IPS DF 4.7 (cell line): ENCODE data around the gene KRT25.
"Not testable (repeated sequence)": the region's sequence is repeated elsewhere in the genome, so short reads cannot be mapped to it uniquely, and the experiment has no call there.

Experiments used
- DNase-seq: peaks from one replicate; pipeline ENCODE4 v3.0.0-alpha.2; 2013; ENCODE audit warnings: low spot score; ENCODE audit errors: extremely low read depth

The KRT25 gene

GRCh38 chr17:40760105-40761016, 5.2 kb upstream of the KRT25 start:
- DNase-seq: no peak

- no peak for DNase-seq
Measured at GRCh38 chr17:40753804-40754203, 1.3 kb downstream of the KRT25 start.

DNA sequence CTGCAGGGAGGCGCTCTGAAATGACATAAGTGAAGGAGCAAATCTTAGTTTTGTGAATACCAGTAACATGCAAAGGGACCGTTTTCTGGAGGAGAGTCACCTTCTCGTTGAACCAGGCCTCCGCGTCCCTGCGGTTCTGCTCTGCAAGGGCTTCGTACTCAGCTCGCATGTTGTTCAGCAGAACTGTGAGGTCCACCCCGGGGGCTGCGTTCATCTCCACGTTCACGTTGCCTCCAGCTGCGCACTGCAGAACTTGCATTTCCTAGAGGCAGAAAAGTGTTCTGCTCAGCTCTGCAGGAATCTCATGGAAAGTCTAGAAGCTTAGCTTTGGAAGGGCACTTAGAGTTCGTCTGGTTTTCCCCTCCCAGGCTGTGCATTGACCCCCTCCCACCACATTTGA, 4.1 kb downstream of the KRT25 start:
- no peak for DNase-seq

DNA sequence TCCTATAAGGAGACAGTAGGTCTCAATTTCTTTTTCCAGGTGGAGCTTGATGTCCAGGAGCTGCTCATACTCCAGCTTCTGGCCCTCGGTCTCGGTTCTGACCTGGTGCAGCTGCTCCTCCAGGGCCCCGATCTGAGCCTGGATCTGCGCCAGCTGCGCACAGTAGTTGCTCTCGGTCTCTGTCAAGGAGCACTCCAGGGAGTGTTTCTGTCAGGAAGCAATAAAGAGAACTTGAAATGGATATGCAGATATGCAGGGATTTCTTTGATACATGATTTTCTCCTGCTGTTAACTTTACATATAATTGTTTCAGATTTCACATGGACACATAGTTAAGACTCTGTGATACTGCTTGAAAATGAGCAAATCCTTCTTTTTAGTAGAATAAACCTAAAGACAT, 4.7 kb downstream of the KRT25 start:
- no peak for DNase-seq

DNA sequence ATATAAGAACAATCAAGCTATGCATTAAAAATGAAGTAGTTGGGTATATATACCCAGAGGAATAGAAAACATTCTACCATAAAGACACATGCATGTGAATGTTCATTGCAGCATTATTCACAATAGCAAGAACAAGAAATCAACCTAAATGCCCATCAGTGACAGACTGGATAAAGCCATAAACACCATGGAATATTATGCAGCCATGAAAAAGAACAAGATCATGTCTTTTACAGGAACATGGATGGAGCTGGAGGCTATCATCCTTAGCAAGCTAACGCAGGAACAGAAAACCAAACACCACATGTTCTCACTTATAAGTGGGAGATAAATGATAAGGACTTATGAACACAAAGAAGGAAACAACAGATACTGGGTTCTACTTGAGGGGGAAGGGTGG, 6.5 kb downstream of the KRT25 start:
- DNase-seq: not testable (repeated sequence)

- DNase-seq: no peak
Measured at GRCh38 chr17:40738553-40738952, 16.6 kb downstream of the KRT25 start.

DNA sequence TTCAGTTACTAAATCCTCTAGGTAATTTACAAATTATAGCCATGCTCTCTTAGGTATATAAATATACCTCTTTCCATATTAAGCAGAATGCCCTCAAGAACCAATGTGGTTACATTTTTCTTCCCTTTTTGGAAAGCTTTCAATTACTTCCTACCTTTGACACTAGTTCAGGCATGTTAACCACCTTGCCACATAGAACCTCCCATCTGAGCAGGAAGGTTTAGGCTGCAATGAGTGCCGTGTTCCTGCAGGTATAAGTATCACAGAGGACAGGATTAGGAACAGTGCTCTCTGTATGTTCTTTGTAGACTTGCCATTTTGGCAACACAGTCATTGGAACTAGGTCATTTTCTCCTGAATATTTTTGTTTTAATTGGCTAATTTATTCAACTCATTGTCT, 20.1 kb downstream of the KRT25 start:
- DNase-seq: no peak

DNA sequence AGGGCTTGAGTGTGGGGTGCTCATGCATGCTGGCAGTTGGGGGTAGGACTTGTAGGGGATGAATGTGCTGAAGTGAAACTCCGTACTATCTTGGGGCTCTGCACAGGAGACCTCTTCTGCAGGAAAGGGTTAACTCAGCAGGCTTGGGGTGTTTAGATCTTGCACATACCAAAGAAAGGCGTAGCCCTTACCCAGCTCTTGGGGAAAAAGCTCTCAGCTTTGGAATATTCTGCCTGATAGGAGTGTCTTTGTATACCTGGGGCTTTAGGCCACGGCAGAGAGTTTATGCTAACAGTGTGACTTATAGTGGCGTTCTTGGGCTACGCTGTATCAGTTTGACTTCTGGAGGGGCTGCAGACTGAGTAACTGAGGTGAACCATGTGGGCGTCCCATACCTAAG, 21.1 kb downstream of the KRT25 start:
- no peak for DNase-seq

DNA sequence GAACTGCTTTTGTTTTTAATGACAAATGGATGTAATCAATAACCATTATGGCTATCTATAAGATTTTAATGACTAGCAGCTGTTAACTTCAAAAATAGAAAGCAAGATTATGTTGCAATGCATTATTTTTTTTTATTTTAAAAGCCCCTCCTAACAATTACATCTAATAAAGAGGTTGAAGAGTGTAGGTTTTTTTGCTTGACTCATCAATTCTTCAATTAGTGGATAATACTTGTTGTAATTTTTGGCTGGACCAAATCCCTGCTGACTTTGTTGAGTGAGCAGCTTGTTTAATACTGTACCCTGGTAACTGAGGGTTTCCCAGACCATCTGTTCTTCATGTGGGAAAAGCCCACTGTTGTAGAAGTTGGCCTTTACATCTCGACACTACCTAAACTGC, 24.2 kb downstream of the KRT25 start:
- DNase-seq: no peak

DNA sequence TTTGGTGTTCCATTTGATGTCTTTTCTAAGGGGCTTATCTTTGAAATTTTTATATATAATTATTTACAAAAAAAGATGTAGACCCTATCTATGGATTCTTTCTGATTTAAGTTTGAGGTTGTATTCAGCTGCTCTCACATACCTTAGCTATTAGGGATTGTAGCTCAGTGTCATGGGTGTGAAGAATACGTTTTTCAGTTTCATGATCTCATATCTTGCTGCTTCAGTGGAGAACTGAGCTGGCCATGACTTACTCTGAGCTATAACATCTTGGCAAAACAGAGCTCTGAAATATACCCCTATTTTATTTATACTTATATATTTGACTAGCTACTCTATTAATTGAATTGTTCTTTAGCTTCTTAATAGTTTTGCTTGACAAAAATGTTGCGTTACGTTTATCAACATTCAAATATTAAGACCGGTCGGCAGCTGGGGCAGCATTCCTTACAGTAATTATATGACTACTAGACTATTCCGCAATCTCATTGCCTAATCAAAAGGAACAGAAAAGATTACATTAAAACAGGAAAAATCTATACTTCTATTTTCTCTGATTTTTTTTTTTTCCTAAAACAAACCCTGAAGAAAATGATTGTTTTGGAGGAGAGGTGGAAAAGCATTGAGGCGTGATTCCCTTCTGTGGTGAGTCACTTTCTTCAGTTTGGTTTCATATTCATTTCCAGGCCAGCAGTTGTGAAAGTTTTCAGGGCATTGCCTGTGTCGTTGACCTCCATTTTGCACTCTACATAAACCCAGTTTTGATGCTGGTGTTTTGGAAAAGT, 27.5 kb downstream of the KRT25 start:
- no peak for DNase-seq

GRCh38 chr17:40726919-40727318, 28.2 kb downstream of the KRT25 start:
- no peak for DNase-seq

GRCh38 chr17:40724656-40725055, 30.5 kb downstream of the KRT25 start:
- DNase-seq: no peak

- DNase-seq: no peak
Measured at GRCh38 chr17:40722241-40722640, 32.9 kb downstream of the KRT25 start.

DNA sequence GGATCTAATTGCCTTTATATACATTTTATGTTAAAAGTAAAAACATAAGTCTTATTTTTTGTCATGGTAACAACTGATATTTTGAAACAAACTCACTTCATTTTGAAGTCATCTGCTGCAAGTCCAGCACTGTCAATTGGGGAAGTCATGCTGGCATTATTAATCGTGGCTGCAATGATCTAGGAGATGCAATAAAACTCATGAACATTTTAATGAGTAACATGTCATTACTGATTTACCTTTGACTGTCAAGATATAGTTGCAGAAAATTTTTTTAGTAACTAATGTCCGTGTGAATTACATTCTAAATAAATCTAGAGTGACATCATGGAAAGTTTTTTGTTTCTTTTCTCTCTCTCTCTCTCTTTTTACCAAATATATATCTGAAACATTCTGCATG, 34.2 kb downstream of the KRT25 start:
- DNase-seq: no peak

DNA sequence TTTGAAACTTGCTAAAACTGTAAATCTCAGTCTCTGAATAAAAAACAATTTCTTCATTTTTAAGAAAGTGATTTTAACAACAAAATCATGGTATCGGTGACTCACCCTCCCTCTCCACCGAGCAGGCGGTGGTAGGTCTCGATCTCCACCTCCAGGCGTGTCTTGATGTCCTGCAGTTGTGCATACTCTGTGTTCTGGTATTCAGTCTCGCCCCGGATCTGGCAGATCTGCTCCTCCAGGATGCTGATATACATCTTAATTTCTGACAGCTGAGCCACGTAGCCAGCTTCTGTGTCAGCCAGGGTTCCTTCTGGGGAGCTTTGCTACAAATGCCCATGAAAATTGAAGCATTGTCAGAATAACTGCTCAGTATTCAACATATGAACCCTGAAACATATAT, 36.2 kb downstream of the KRT25 start:
- no peak for DNase-seq

DNA sequence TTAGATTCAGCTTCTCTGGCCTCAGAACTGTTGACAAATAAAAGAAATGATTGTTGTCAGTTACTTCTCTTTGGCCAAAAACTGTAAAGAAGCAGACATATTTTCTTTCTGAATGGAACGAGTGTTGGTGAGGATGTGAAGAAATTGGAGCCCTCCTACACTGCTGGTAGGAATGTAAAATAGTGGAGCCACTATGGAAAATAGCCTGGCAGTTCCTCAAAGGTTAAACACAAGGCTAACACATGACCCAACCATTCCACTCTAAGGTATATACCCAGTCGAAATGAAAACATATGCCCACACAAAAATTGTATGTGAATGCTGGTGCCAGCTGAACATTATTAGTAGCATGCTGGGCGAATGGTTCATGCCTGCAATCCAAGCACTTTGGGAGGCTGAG, 37.4 kb downstream of the KRT25 start:
- no peak for DNase-seq

- DNase-seq: no peak
Measured at GRCh38 chr17:40714473-40714872, 40.7 kb downstream of the KRT25 start.

DNA sequence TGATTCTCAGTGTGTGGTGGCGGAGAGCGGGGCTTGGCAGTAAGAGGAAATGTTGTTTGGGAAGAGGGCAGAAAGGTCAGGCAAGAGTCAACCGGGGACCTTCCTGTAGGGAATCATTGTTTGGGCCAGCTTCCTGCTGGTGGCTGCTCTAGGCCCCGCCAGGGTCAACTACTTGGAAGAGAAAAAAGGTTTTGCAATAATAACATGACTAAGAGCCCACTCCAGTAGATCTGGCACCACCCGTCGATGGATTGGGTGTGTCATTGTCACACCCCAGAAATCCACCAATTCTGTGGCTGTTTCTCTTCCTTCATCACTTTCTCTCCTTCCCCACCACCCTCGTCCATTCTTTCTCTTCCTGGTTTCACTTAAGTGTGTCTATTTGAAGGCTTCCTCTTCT, 47.4 kb downstream of the KRT25 start:
- DNase-seq: no peak

GRCh38 chr17:40705584-40705983, 49.5 kb downstream of the KRT25 start:
- DNase-seq: no peak

DNA sequence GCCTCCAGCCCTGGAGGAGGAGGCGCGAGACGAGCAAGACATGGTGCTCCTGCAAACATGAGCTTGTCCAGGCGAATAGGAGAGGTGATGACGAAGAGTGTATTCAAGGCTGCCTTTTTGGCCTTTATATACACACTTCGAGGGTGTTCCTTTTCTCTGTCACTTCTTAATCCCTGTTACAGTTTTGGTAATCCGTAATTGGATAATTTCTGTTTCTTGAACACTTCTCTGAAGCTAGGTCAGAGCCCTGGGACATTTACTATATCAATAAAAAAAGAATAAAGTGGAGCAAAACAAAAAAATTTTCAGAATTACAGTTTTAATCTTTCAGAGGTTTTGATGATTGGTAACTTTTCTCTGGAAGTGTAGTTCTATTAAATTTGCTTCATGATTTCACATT, 51.5 kb downstream of the KRT25 start, which contains the start of gene KRT24:
Gene KRT24 (minus strand): TSS at position 101 of the 400 bp plus-strand sequence. CDS start 59 bp downstream, at position 42.
- DNase-seq: no peak

GRCh38 chr17:40702271-40702670, 52.9 kb downstream of the KRT25 start:
- DNase-seq: no peak

DNA sequence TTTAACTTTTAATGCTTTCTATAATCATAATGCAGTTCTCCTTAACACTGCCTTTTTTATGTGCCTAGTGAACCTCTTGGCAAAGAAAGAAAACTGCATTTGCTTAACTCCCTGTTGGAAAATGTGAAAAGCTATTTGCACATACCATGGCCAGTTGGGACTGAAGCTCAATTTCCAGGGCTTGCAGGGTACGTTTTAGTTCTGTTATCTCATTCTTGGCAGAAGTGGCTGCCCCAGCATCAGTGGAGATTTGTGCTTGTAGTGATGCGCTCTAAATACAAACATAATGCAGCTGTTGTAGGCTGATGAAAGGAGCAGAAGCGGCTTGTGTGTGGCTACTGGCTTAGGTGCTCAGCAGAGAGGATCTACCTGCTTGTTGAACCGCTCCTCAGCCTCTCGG, 55.3 kb downstream of the KRT25 start:
- no peak for DNase-seq

DNA sequence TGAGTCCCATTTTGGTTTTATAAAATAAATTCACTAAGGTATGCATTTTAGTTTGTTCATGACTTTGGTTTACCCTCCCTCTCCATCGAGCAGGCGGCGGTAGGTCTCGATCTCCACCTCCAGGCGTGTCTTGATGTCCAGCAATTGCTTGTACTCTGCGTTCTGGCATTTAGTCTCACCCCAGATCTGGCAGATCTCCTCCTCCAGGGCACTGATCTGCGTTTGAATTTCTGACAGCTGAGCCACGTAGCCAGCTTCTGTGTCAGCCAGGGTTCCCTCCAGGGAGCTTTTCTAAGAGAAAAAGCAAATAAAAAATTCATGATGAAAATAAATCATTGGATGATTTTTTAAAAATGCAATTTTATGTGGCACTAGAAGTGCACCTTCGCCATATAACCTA, 55.8 kb downstream of the KRT25 start:
- DNase-seq: no peak
